HG03060 (cell line): Measurements from ENCODE around the gene ERBB4.
"Not testable (repeated sequence)": the region's sequence is repeated elsewhere in the genome, so short reads cannot be mapped to it uniquely, and the experiment has no call there.

Source experiments
- ATAC-seq: cut with Tn5 transposase; IDR thresholded peaks from one replicate; pipeline ENCODE4 v1.9.1; 2021; ENCODE audit warnings: low read depth, moderate number of reproducible peaks; ENCODE audit not compliant: unreplicated experiment

The ERBB4 gene

DNA sequence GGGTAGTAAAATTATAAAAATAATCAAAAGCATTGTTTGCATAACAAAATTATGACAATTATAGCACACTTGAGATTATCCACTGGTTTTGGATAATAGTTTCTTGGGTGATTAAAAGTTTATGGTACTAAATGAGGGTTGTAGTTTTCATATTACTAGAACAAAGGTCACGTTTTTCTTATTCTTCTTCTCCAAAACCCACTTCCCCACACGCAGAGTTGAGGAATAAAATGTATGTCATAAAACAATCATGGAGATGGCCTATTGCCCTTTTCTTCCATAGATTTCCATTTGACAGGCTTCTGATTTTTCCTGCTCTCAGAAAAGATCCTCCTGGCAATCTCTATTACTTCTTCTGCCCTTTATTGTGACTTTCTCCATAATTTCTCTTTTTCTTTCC is 863.9 kb downstream of the ERBB4 start:
- no peak for ATAC-seq

GRCh38 chr2:211673133-211673905 is 865.3 kb downstream of the ERBB4 start:
- ATAC-seq: no peak

GRCh38 chr2:211671977-211672376 is 866.6 kb downstream of the ERBB4 start:
- no peak for ATAC-seq

DNA sequence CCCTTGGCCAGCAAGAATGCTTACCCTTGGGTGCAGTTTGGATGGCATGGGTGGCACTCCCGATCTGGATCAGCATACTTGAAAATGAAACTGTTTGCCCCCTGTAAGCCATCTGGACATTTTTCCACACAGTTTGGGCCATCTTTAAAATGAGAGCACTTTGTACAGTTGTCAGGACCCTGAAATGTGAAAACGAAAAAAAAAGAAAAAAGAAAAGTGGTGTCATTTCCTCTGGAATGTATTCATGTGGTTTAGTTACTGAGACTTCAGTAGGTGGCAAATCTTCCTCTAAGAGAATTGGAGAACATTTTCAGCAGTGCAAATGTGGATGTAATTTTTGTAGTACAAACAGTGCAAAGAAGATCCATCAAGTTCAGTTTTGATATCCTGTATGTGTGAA is 873.3 kb downstream of the ERBB4 start:
- ATAC-seq: no peak

DNA sequence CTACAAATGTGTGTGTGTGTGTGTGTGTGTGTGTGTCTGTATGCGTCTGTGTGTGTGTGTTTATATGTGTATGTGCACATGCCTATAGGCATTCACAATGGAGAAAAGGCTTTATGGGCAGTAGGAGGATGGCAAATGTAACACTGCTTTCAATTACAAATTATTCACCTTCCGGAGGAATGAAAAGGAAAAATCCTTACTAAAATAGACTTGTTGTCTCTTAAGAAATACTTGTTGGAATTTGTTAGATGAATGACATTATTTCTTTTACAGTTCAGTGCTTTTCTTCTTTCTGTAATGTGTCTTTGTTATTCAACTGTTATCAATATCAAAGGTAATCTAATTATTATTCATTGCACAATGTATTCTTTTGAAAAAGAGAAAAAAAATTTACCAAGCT is 874.3 kb downstream of the ERBB4 start:
- no peak for ATAC-seq

DNA sequence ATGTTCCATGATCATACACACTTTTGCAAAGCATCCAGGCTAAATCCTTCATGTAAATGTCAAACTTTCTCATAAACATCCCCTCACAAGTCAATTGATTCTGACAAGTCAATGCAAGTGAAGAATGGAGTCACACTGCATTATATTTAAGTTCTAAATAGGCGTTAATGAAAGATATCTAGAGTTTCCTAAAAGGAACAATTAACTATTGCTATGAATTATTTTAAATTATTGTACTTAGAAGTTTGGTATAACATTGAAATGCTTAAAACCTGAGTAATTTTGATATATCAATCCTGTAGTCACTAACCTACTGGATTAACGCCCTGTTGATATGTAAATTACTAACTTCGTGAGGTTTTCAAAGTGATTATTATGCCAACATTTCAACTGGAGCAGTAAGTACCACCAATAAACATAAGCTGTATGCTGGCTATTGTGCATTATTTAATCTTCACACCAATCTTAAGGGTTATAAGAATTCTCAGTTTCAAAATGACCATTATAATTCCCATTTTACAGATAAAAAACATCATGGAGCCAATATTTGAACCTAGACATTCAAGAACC is 884.3 kb downstream of the ERBB4 start:
- no peak for ATAC-seq

DNA sequence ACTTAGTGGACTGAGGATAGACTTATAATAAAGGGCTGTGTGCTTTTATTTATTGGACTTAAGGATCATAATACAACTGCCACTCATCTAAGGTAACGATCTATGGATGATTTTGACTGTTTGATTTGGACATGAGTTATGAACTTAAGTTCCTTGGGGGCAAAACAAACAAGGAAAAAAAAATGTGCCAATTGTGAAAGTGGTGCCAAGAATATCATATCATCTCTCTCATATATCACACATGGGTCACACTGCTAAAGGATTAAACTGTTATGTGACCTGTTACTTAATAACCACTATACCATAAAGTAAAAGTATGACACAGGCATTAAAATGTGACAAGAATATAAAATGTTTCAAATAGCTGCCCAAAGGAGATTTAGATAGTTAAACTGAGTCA is 886.3 kb downstream of the ERBB4 start:
- ATAC-seq: no peak

DNA sequence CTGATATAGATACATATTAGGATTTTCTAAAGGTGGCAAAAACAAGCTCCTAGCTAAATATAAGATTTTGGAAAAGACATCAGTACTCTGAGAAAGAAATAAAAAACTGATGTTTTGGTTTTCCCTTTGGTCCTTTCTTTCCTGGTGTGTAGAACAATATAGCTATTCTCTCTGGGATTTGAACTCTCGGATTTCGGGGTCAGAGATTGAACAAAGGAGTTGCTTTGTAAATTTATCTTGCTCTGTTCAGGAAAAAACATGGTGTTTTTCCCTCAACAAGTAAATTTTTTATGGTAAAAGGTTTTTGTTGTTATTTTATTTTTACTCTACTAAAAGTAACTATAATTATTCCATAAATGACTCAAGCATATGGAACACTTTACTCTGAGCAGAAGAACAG is 889.3 kb downstream of the ERBB4 start:
- no peak for ATAC-seq

DNA sequence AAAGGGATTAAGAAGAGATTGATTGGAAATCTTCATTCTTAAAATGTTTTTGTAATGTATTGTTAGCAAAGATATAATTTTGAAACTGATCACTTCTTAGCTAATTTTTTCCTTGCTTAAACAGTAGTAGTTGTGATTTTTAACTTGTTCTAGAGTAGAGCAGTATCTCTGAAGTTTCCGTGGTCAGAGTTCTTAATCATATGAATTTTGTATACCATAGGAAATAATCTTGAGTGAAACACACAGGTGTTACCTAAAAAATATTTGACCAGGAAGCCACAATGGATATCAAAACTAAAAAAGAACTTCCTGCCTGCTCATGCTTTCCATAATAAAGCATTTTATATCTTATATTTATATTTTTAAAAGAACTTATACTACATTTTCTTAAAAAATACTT is 907.1 kb downstream of the ERBB4 start:
- no peak for ATAC-seq

GRCh38 chr2:211623096-211623495 is 915.5 kb downstream of the ERBB4 start:
- ATAC-seq: no peak

DNA sequence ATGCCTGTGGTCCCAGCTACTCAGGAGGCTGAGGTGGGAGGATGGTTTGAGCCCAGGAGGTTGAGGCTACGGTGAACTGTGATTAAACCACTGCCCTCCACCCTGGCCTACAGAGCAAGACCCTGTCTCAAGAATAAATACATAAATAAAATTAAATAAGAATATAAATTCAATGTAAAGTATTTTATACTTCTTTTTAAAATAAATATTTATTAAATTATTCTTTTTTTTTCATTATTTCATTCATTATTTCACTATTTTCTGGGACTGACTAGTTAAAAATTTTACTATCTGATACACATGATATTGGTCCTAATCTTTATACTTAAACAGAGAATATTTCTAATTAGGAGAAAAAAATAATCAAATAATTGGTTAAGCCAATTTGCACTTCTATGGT is 917.6 kb downstream of the ERBB4 start:
- no peak for ATAC-seq

- ATAC-seq: no peak
These were observed 920.8 kb downstream of the ERBB4 start for GRCh38 chr2:211617803-211618202.

DNA sequence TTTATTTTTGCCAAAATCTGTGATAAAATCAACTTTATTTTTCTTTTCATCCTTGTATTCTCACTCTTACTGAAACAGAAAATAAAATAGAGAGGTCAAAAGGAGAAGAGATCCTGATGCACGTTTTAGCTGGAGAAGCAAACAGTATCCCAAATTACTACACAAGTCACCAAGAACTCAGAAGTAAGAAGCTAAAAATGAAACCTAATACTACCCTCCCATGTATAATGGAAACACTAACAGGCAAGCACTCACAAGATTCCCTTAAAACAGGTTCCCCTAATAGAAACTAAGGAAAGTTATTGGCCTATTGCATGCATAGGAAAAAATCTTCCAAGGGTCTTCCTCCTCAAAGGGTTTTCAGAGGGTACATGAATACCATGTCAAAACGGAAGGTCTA is 927.0 kb downstream of the ERBB4 start:
- no peak for ATAC-seq

GRCh38 chr2:211611061-211611518 is 927.5 kb downstream of the ERBB4 start:
- ATAC-seq: no peak

GRCh38 chr2:211609127-211609526 is 929.5 kb downstream of the ERBB4 start:
- no peak for ATAC-seq

DNA sequence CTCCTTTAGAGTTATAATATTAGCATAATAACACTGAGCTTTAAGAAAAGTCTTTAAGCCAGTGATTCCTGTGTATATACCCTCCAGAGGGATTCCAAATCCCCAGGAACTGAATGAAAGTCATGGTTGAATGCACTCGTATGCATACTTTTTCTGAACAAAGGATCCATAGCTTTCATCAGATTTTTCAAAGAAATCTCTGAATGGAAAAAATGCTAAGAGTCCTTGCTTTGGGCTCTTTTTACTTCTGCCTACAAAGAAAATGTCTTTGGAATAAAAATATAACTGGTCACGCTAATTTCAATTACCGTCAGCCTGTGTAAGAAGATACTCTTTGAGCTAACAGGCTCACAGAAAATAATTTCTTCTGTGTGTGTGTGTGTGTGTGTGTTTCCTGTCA is 939.5 kb downstream of the ERBB4 start:
- no peak for ATAC-seq

DNA sequence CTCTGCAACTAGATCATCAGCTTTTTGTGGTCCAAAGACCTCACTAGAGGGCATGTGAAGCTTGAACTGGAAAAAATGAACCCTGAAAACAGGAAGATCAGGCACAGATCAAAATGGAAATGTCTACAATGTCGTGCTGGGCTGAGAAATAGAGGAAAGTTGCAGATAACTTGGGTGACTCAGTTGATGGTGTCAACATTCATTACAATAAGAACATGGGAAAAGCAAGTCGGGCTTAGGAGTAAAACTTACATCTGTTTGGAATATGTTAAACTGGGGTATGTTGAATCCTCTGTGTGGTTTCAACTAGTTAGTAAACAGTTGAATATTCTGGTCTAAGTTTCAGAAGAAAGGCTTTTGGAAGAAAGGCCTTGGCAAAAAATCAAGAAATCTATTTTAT is 940.4 kb downstream of the ERBB4 start:
- no peak for ATAC-seq

GRCh38 chr2:211592006-211592405 is 946.6 kb downstream of the ERBB4 start:
- ATAC-seq: not testable (repeated sequence)

GRCh38 chr2:211591426-211591825 is 947.2 kb downstream of the ERBB4 start:
- no peak for ATAC-seq

- ATAC-seq: no peak
These were observed 970.2 kb downstream of the ERBB4 start for GRCh38 chr2:211568439-211568838.

GRCh38 chr2:211564441-211564840 is 974.2 kb downstream of the ERBB4 start:
- ATAC-seq: no peak

GRCh38 chr2:211545582-211545981 is 993.0 kb downstream of the ERBB4 start:
- ATAC-seq: no peak
